ENCODE measurements around the gene CTDSPL.

The CTDSPL gene

DNA sequence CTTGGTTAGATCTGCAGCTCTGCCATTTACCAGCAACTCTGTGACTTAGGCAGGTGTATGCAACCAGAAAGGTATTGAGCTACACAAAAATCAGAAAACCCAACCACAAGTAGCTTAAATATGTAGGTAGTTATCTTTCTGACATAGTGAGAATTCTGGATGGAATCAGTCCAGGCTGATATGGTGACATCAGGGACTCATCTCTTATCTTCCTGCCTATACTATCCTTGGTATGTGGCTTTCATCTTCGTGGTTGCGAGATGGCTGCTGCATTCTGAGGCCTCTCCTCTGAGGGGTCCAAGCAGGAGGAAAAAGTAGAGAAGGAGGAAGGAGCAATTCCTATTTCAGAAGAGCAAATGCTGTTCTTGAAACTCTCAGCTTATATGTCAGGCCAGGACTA lies 40.0 kb downstream of the CTDSPL start:
- DNase-seq (ENCODE audit: low spot score): no peak
- no peak for TF ChIP-seq CTCF (IDR thresholded peaks at IDR 0.05; ENCODE audit: borderline replicate concordance, control extremely low read depth, extremely low read depth, insufficient read depth, missing control alignments)
- in situ Hi-C loops (cut with MboI; ENCODE audit: low sequenced_read_pairs, unreplicated experiment): no loop called here

GRCh38 chr3:37902674-37903073 lies 41.0 kb downstream of the CTDSPL start:
- in situ Hi-C loops (cut with MboI; ENCODE audit: low sequenced_read_pairs, unreplicated experiment): no loop called here
- TF ChIP-seq CTCF (IDR thresholded peaks at IDR 0.05; ENCODE audit: borderline replicate concordance, control extremely low read depth, extremely low read depth, insufficient read depth, missing control alignments): no peak
- no peak for DNase-seq (ENCODE audit: low spot score)

- no peak for DNase-seq (ENCODE audit: low spot score)
- no peak for TF ChIP-seq CTCF (IDR thresholded peaks at IDR 0.05; ENCODE audit: borderline replicate concordance, control extremely low read depth, extremely low read depth, insufficient read depth, missing control alignments)
- in situ Hi-C loops (cut with MboI; ENCODE audit: low sequenced_read_pairs, unreplicated experiment): no loop called here
These were observed 41.6 kb downstream of the CTDSPL start for GRCh38 chr3:37903320-37903719.

- DNase-seq (ENCODE audit: low spot score): no peak
- in situ Hi-C loops (cut with MboI; ENCODE audit: low sequenced_read_pairs, unreplicated experiment): no loop called here
- no peak for TF ChIP-seq CTCF (IDR thresholded peaks at IDR 0.05; ENCODE audit: borderline replicate concordance, control extremely low read depth, extremely low read depth, insufficient read depth, missing control alignments)
These were observed 42.1 kb downstream of the CTDSPL start for GRCh38 chr3:37903734-37904133.

DNA sequence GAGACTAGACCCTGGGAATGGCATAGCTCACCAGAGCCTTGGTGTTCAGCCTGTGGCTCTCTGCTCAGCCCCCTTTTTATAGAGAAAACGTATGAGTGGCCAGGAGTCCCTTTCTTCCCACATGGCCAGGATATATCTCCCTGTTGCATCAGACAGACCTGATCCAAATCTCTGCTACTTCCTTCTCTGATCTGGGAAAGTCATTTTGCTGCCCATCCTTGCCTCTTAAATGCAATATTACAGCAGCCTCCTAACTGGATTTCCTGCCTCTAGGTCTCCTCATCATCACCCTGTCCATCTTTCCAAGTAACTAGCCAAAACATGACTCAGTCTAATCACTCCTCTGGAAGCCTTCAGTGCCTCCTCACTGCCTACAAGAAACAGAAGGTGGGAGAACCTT lies 42.9 kb downstream of the CTDSPL start:
- no peak for DNase-seq (ENCODE audit: low spot score)
- in situ Hi-C loops (cut with MboI; ENCODE audit: low sequenced_read_pairs, unreplicated experiment): no loop called here
- TF ChIP-seq CTCF (IDR thresholded peaks at IDR 0.05; ENCODE audit: borderline replicate concordance, control extremely low read depth, extremely low read depth, insufficient read depth, missing control alignments): no peak

DNA sequence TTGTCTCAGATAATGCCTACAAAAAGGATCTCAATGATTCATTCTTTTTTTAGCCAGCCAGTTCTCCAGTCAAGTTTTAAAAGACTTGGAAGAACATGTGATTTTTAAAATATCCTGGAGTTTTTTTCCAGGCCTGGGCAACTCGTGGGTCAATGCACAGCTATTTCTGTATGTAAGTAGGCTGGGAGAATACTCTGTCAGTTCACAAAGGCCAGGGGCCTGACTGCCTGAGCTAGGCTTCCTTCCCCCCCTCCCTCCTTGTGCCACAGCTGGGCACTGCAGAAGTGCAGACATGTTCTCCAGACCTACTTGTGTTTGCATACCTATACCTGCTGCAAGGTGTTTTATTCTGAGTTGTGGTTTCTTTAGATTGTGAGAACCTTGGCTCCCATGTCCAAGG lies 43.7 kb downstream of the CTDSPL start:
- in situ Hi-C loops (cut with MboI; ENCODE audit: low sequenced_read_pairs, unreplicated experiment): no loop called here
- TF ChIP-seq CTCF (IDR thresholded peaks at IDR 0.05; ENCODE audit: borderline replicate concordance, control extremely low read depth, extremely low read depth, insufficient read depth, missing control alignments): no peak
- DNase-seq (ENCODE audit: low spot score): no peak

Data from GM13976 (cell line).